HepG2 (cell line): ENCODE measurements around the gene ZNF214. TPM values are rescaled to one million over a fixed set of nuclear protein-coding genes. Genes with fewer than 3 reads are reported as not detected.

Experiments
- ATAC-seq: fragments of 200-7000 bp; cut with Tn5 transposase; 3 replicates; pipeline ENCODE4 v1.9.1; 2020; ENCODE audit warnings: mild to moderate bottlenecking, moderate library complexity
- BruUV-seq: library from RNA; stranded (reverse); fragments of 400-500 nt; replicated peaks from 2 replicates; lab custom pipeline; 2021; lab: Mats Ljungman, UMichigan
- CTCF ChIA-PET: fragments of 300-600 bp; formaldehyde crosslinking; extraction: SDS; loops from one replicate; lab custom pipeline; 2021; ENCODE audit warnings: low total read pairs, inconsistent platforms, low intra/inter-chr PET ratio; lab: Yijun Ruan, JAX
- POLR2A ChIA-PET: fragments of 350-600 bp; sonication (Branson Sonifier 250); formaldehyde crosslinking; loops from one replicate; lab custom pipeline; 2020; ENCODE audit warnings: antibody characterized with exemption, inconsistent platforms; lab: Yijun Ruan, JAX
- DNase-seq: peaks from one replicate; pipeline ENCODE4 v3.0.0-alpha.2; 2015; ENCODE audit warnings: low spot score
- FAIRE-seq: peaks from 3 replicates; lab custom pipeline; 2011; peaks lifted over from hg19 to GRCh38; lab: Jason Lieb, UNC
- H2AFZ ChIP-seq: one replicate; pipeline ENCODE4 v1.6.1; 2011; ENCODE audit warnings: low read length, inconsistent platforms
- H3K27ac ChIP-seq: fragments of 300-600 bp; 3 replicates; pipeline ENCODE4 v1.8.0; 2011; ENCODE audit warnings: mixed run types, mild to moderate bottlenecking, mixed read lengths, low read length, inconsistent platforms; ENCODE audit not compliant: insufficient read depth; ENCODE audit errors: extremely low read length
- H3K27me3 ChIP-seq, 2 experiments: fragments of 200-600 bp in 1 of 2; 2 replicates in 1 of 2; 3 replicates in 1 of 2; pipeline versions ENCODE4 v1.6.0 to v1.8.0; 2011; ENCODE audit warnings: low read length in 2 of 2, mild to moderate bottlenecking in 2 of 2, moderate library complexity in 2 of 2, inconsistent platforms in 1 of 2; ENCODE audit not compliant: insufficient read depth in 2 of 2, control insufficient read depth in 1 of 2
- H3K36me3 ChIP-seq, 2 experiments: fragments of 200-600 bp in 1 of 2; replicated peaks in 1 of 2; 2 replicates in 1 of 2; 3 replicates in 1 of 2; pipeline versions ENCODE4 v1.5.1 to v1.8.0; 2011; ENCODE audit warnings: low read length in 2 of 2, inconsistent platforms in 1 of 2; ENCODE audit not compliant: insufficient read depth in 2 of 2, control insufficient read depth in 1 of 2
- H3K4me1 ChIP-seq: 2 replicates; pipeline ENCODE4 v1.5.1; 2012; ENCODE audit warnings: low read length, inconsistent platforms; ENCODE audit not compliant: insufficient read depth
- H3K4me2 ChIP-seq: 2 replicates; pipeline ENCODE4 v1.6.0; 2011; ENCODE audit warnings: low read depth, low read length, inconsistent platforms
- H3K4me3 ChIP-seq, 3 experiments: fragments of 200-600 bp in 1 of 3; sonication (generic), shearing (Covaris generic) in 1 of 3; replicated peaks in 1 of 3; 2 replicates each; pipeline ENCODE4 v1.5.1; 2011 to 2016; ENCODE audit warnings: low read length in 3 of 3, inconsistent platforms in 2 of 3, low read depth in 2 of 3, mild to moderate bottlenecking in 2 of 3, control low read depth in 1 of 3, mixed read lengths in 1 of 3; ENCODE audit not compliant: insufficient read depth in 1 of 3
- H3K79me2 ChIP-seq: one replicate; pipeline ENCODE4 v1.6.1; 2011; ENCODE audit warnings: low read length, inconsistent platforms; ENCODE audit not compliant: insufficient read depth
- H3K9ac ChIP-seq: 2 replicates; pipeline ENCODE4 v1.6.0; 2011; ENCODE audit warnings: mild to moderate bottlenecking, low read depth, low read length, inconsistent platforms; ENCODE audit not compliant: insufficient read depth
- H3K9me3 ChIP-seq: 2 replicates; pipeline ENCODE4 v1.5.1; 2012; ENCODE audit warnings: mild to moderate bottlenecking, low read length
- H4K20me1 ChIP-seq: 2 replicates; pipeline ENCODE4 v1.6.0; 2011; ENCODE audit warnings: inconsistent platforms, mild to moderate bottlenecking, low read length, moderate library complexity; ENCODE audit not compliant: insufficient read depth
- ADNP ChIP-seq: sonication (generic); formaldehyde crosslinking; IDR thresholded peaks from 2 replicates; pipeline ENCODE4 v1.4.0; 2020; ENCODE audit warnings: missing genetic modification reagents
- DR1 ChIP-seq: sonication (generic); formaldehyde crosslinking; IDR thresholded peaks from 2 replicates; pipeline ENCODE4 v1.8.0; 2021; ENCODE audit warnings: mild to moderate bottlenecking, missing genetic modification reagents, inconsistent platforms
- ELF4 ChIP-seq: sonication (generic); formaldehyde crosslinking; IDR thresholded peaks from 2 replicates; pipeline ENCODE4 v1.5.0; 2020; ENCODE audit warnings: missing genetic modification reagents, mild to moderate bottlenecking, moderate library complexity, borderline replicate concordance
- KDM1A ChIP-seq: IDR thresholded peaks from 2 replicates; pipeline ENCODE4 v1.6.1; 2016; ENCODE audit warnings: missing compliant biosample characterization
- MNT ChIP-seq: fragments of 450-650 bp; IDR thresholded peaks from 2 replicates; pipeline ENCODE4 v1.6.1; 2016
- NFIC ChIP-seq: IDR thresholded peaks from 2 replicates; pipeline ENCODE4 v1.6.1; 2012; ENCODE audit warnings: mild to moderate bottlenecking, low read length, inconsistent platforms
- NR3C1 ChIP-seq: sonication (generic); formaldehyde crosslinking; IDR thresholded peaks from 2 replicates; pipeline ENCODE4 v1.4.0; 2020; ENCODE audit warnings: missing genetic modification reagents
- SOX6 ChIP-seq, 2 experiments: fragments of 450-650 bp in 1 of 2; sonication (generic) in 1 of 2; formaldehyde crosslinking in 1 of 2; IDR thresholded peaks; 2 replicates each; pipeline versions ENCODE4 v1.4.0 to v1.6.1; 2017 to 2020; ENCODE audit warnings: antibody characterized with exemption in 1 of 2, mild to moderate bottlenecking in 1 of 2, missing genetic modification reagents in 1 of 2
- SRF ChIP-seq: IDR thresholded peaks from 2 replicates; pipeline ENCODE4 v1.6.1; 2011; ENCODE audit warnings: mild to moderate bottlenecking, low read depth, low read length, moderate library complexity
- TP53 ChIP-seq: sonication (generic); formaldehyde crosslinking; conservative IDR thresholded peaks from 2 replicates; pipeline ENCODE4 v1.4.0; 2020; ENCODE audit warnings: missing genetic modification reagents
- ZNF205 ChIP-seq: IDR thresholded peaks from 2 replicates; pipeline ENCODE4 v1.6.1; 2018; ENCODE audit warnings: missing biosample characterization, missing genetic modification reagents
- ZNF234 ChIP-seq: sonication (generic); formaldehyde crosslinking; conservative IDR thresholded peaks from 2 replicates; pipeline ENCODE4 v1.5.1; 2020; ENCODE audit warnings: mild to moderate bottlenecking, missing genetic modification reagents
- ZNF264 ChIP-seq: sonication (generic); formaldehyde crosslinking; IDR thresholded peaks from 2 replicates; pipeline ENCODE4 v1.4.0; 2020; ENCODE audit warnings: missing genetic modification reagents
- ZNF556 ChIP-seq: sonication (generic); formaldehyde crosslinking; IDR thresholded peaks from 2 replicates; pipeline ENCODE4 v1.4.0; 2020; ENCODE audit warnings: mild to moderate bottlenecking, missing genetic modification reagents, borderline replicate concordance
- ZNF629 ChIP-seq: sonication (generic); formaldehyde crosslinking; conservative IDR thresholded peaks from 2 replicates; pipeline ENCODE4 v1.5.0; 2020; ENCODE audit warnings: missing genetic modification reagents
- ZSCAN9 ChIP-seq: IDR thresholded peaks from 2 replicates; pipeline ENCODE4 v1.6.1; 2016; ENCODE audit warnings: borderline replicate concordance
- WGBS: methylation state at CpG from one replicate; pipeline ENCODE4 v1.1.6; 2017; ENCODE audit warnings: low lambda C conversion rate; 5-methylcytosine and 5-hydroxymethylcytosine counted together
- in situ Hi-C: cut with HindIII; loops from 2 replicates; pipeline ENCODE4 v1.10.0; 2017; ENCODE audit warnings: low pct_unique_long_range_greater_than_20kb; ENCODE audit not compliant: extremely low pct_ligation_motif_present
- intact Hi-C: fragments of 100-400 bp; cut with micrococcal nuclease; formaldehyde crosslinking; loops from one replicate; pipeline ENCODE4 v1.10.0; 2022; ENCODE audit not compliant: unreplicated experiment
- polyA plus RNA-seq, 8 experiments: library from polyadenylated mRNA; depleted of rRNA in 3 of 8; stranded (reverse) in 7 of 8; unstranded in 1 of 8; fragments of >200 nt; fragmentation: Illumina TruSeq in 4 of 8; extraction: Trizol in 4 of 8; gene quantifications; 2 replicates each; pipeline versions ENCODE4 v1.2.1 to v1.2.3, GENCODE V29; 2011 to 2016; ENCODE audit warnings: low read depth in 4 of 8, missing spikeins in 1 of 8, mixed read lengths in 1 of 8; ENCODE audit not compliant: insufficient read depth in 1 of 8
- total RNA-seq, 5 experiments: library from RNA; depleted of rRNA; stranded (reverse); fragments of >200 nt; fragmentation: Illumina TruSeq; extraction: Trizol; gene quantifications; 2 replicates each; pipeline ENCODE4 v1.2.3, GENCODE V29; 2016; ENCODE audit warnings: low read depth in 1 of 5

ZNF214 gene
- total and polyA plus RNA-seq, 2 of the 13 experiments (the other 11 are each of a cell fraction or from before 2014, with no cell fraction given): 0.28 to 1.9 TPM

- no peak overlapping the region for H3K9ac ChIP-seq
- H3K4me2 ChIP-seq: no peak overlapping the region
- no peaks in the 10 kb centered on the region for H3K9me3 ChIP-seq
- 21% methylated on average over 5 of the region's 5 CpGs for WGBS
- POLR2A ChIA-PET: no interaction called here
- FAIRE-seq: no peak
- H3K27ac ChIP-seq: no peak overlapping the region
- H3K4me3 ChIP-seq: no peak overlapping the region
- H2AFZ ChIP-seq: no peak overlapping the region
- in situ Hi-C loops: no loop called here
- DNase-seq: no peak
- no peaks in the 10 kb centered on the region for H4K20me1 ChIP-seq
- TF ChIP-seq MNT (0 out of 2 replicates have a peak, but pooled peaks have one; percentile 16), ZNF234 (no peak)
- TF ChIP-seq, all 625 proteins: peak for 1
- Histone ChIP-seq H3K4me1 (peaks cover 15% of the 10 kb centered on the region), H3K27me3 (peaks cover 0 to 3% of the 10 kb centered on the region in 2 experiments; a peak in 1 of 5 replicates), H3K36me3 (no peaks in the 10 kb centered on the region), H3K79me2 (no peaks in the 10 kb centered on the region)
- intact Hi-C loops: no loop called here
- BruUV-seq: no TSS peak
- ATAC-seq: no peak
- CTCF ChIA-PET: no interaction called here
Observed at GRCh38 chr11:7021318-7021717, 1.2 kb upstream of the ZNF214 start.

- Histone ChIP-seq H3K4me1 (peaks cover 15% of the 10 kb centered on the region), H3K4me3 (peak overlapping the region; percentile 66 to 80 (median 75)), H3K9me3 (no peaks in the 10 kb centered on the region), H3K79me2 (no peaks in the 10 kb centered on the region), H3K9ac (peak overlapping the region; percentile 58), H4K20me1 (no peaks in the 10 kb centered on the region), H2AFZ (peak overlapping the region; percentile 98), H3K36me3 (no peaks in the 10 kb centered on the region), H3K4me2 (peak overlapping the region; percentile 85), H3K27ac (peak overlapping the region; percentile 35), H3K27me3 (peaks cover 0 to 3% of the 10 kb centered on the region in 2 experiments; a peak in 1 of 5 replicates)
- ATAC-seq (peak; percentile 73), FAIRE-seq (no peak), DNase-seq (no peak)
- CTCF ChIA-PET: no interaction called here
- intact Hi-C loops (loop anchor here (1.0 kb wide), 1 partner anchor 40 kb away; no protein-coding TSS in a partner anchor), in situ Hi-C loops (no loop called here)
- 0% methylated on average over 5 of the region's 26 CpGs for WGBS
- POLR2A ChIA-PET: no interaction called here
- BruUV-seq: TSS peak; percentile 85
- TF ChIP-seq ZNF205 (CRISPR knock-in tag): no peak
- no peak for TF ChIP-seq ZNF556 (CRISPR knock-in tag)
- TF ChIP-seq ELF4 (CRISPR knock-in tag): no peak
- no peak for TF ChIP-seq NR3C1 (CRISPR knock-in tag)
- TF ChIP-seq ADNP: 0 out of 2 replicates have a peak, but pooled peaks have one; percentile 20
- TF ChIP-seq DR1 (CRISPR knock-in tag): 0 out of 2 replicates have a peak, but pooled peaks have one; percentile 37
- no peak for TF ChIP-seq SRF
- no peak for TF ChIP-seq ZNF264 (CRISPR knock-in tag)
- 0 out of 2 replicates have a peak, but pooled peaks have one; percentile 1 for TF ChIP-seq ZSCAN9
- peak; percentile 95 for TF ChIP-seq ZNF629 (CRISPR knock-in tag)
- no peak for TF ChIP-seq SOX6 (IDR thresholded peaks at IDR 0.05)
- 0 out of 2 replicates have a peak, but pooled peaks have one; percentile 23 for TF ChIP-seq SOX6 (CRISPR knock-in tag; IDR thresholded peaks at IDR 0.05)
- TF ChIP-seq KDM1A (CRISPR knock-in tag): peak; percentile 86
- TF ChIP-seq TP53 (CRISPR knock-in tag): no peak
- TF ChIP-seq NFIC: no peak
Observed at GRCh38 chr11:7019500-7020182, 505 bp downstream of the ZNF214 start.
